GM12891 (cell line): ENCODE measurements around the gene CCDC124.

Source experiments
- POLR2A ChIP-seq: IDR thresholded peaks from 2 replicates; pipeline ENCODE4 v1.6.1; 2011; ENCODE audit warnings: low read depth, low read length, control low read depth
- POLR2AphosphoS5 ChIP-seq: IDR thresholded peaks from 2 replicates; pipeline ENCODE4 v1.6.1; 2011; ENCODE audit warnings: low read depth, low read length, control low read depth
- TAF1 ChIP-seq: IDR thresholded peaks from 2 replicates; pipeline ENCODE4 v1.6.1; 2011; ENCODE audit warnings: low read depth, low read length, control low read depth

- TF ChIP-seq TAF1 = no peak
- TF ChIP-seq POLR2AphosphoS5 = no peak
- TF ChIP-seq POLR2A = no peak
Measured at GRCh38 chr19:17977021-17977420, 44.2 kb downstream of the CCDC124 start.
